Activated T-helper 2 cell treated with anti-CD3 and anti-CD28 coated beads, Interferon-gamma antibody, Interleukin-2, Interleukin-4, amounts not matched to agents 10 μg/mL and 5 μg/mL and 100 μg/mL, durations not matched to agents 14 hours and 24 hours and 36 hours (primary cell): ENCODE measurements around the gene TYW1B. TPM values are rescaled to one million over a fixed set of nuclear protein-coding genes. Genes with fewer than 3 reads are reported as not detected.
"Not testable (repeated sequence)": the region's sequence is repeated elsewhere in the genome, so short reads cannot be mapped to it uniquely, and the experiment has no call there.

ENCODE experiments used
- DNase-seq: peaks from one replicate; pipeline ENCODE4 v3.0.0; 2021; ENCODE audit warnings: low spot score
- H3K27ac Mint-ChIP-seq: one replicate; pipeline ENCODE4 v1.8.0; 2021; ENCODE audit warnings: mixed read lengths
- H3K27me3 Mint-ChIP-seq: one replicate; pipeline ENCODE4 v1.8.0; 2021; ENCODE audit warnings: low read depth, mixed read lengths
- H3K36me3 Mint-ChIP-seq: one replicate; pipeline ENCODE4 v1.8.0; 2021; ENCODE audit warnings: low read depth, mixed read lengths
- H3K4me1 Mint-ChIP-seq: one replicate; pipeline ENCODE4 v1.8.0; 2021; ENCODE audit warnings: low read depth, mixed read lengths
- H3K4me3 Mint-ChIP-seq: one replicate; pipeline ENCODE4 v1.8.0; 2021; ENCODE audit warnings: low read depth, mild to moderate bottlenecking, moderate library complexity, mixed read lengths
- H3K9me3 Mint-ChIP-seq: one replicate; pipeline ENCODE4 v1.8.0; 2021; ENCODE audit warnings: mixed read lengths
- intact Hi-C: fragments of 100-400 bp; cut with micrococcal nuclease; formaldehyde crosslinking; loops from one replicate; pipeline ENCODE4 v1.15.1; 2023
- total RNA-seq: library from RNA; stranded (reverse); gene quantifications from 2 replicates; pipeline ENCODE4 v1.2.3, GENCODE V29; 2022

The TYW1B gene
- total RNA-seq = 3.6 and 4.5 TPM in 2 replicates

GRCh38 chr7:72827839-72828591, at the start of gene TYW1B:
Gene TYW1B (minus strand): TSS chr7:72828200. CDS start chr7:72828075, 125 bp downstream.
- intact Hi-C loops = loop anchor here (5.0 kb wide), 1 partner anchor 94 kb away; no protein-coding TSS in a partner anchor
- H3K27me3 Mint-ChIP-seq, H3K9me3 Mint-ChIP-seq: not testable (repeated sequence)
- Mint-ChIP-seq H3K4me3 (peak within 1 kb of the TSS; percentile 99), H3K27ac (peak within 1 kb of the TSS; percentile 95), H3K4me1 (peaks cover 22% of the 10 kb centered on the region), H3K36me3 (peaks cover 23% of the 10 kb centered on the region)
- DNase-seq = peak; percentile 97

- H3K27ac Mint-ChIP-seq, H3K4me3 Mint-ChIP-seq, DNase-seq: not testable (repeated sequence)
Observed at GRCh38 chr7:72867591-72867990, 39.6 kb upstream of the TYW1B start.

GRCh38 chr7:72858846-72859400, 30.9 kb upstream of the TYW1B start:
- H3K27me3 Mint-ChIP-seq, intact Hi-C loops, H3K9me3 Mint-ChIP-seq, H3K36me3 Mint-ChIP-seq, H3K4me3 Mint-ChIP-seq, H3K4me1 Mint-ChIP-seq, DNase-seq, H3K27ac Mint-ChIP-seq: not testable (repeated sequence)

More at GRCh38 chr7:72867591-72867990, 39.6 kb upstream of the TYW1B start:
- H3K36me3 Mint-ChIP-seq, H3K9me3 Mint-ChIP-seq, intact Hi-C loops, H3K27me3 Mint-ChIP-seq, H3K4me1 Mint-ChIP-seq: not testable (repeated sequence)

- intact Hi-C loops, H3K4me3 Mint-ChIP-seq, H3K27ac Mint-ChIP-seq, H3K27me3 Mint-ChIP-seq, H3K9me3 Mint-ChIP-seq, H3K4me1 Mint-ChIP-seq, DNase-seq, H3K36me3 Mint-ChIP-seq: not testable (repeated sequence)
Observed at GRCh38 chr7:72857925-72858324, 29.9 kb upstream of the TYW1B start.

- H3K9me3 Mint-ChIP-seq, H3K36me3 Mint-ChIP-seq, H3K4me3 Mint-ChIP-seq, H3K27ac Mint-ChIP-seq, intact Hi-C loops, H3K27me3 Mint-ChIP-seq, H3K4me1 Mint-ChIP-seq, DNase-seq: not testable (repeated sequence)
Observed at GRCh38 chr7:72855261-72855660, 27.3 kb upstream of the TYW1B start.

- DNase-seq, H3K4me3 Mint-ChIP-seq, intact Hi-C loops, H3K36me3 Mint-ChIP-seq, H3K27me3 Mint-ChIP-seq, H3K27ac Mint-ChIP-seq, H3K9me3 Mint-ChIP-seq, H3K4me1 Mint-ChIP-seq: not testable (repeated sequence)
Observed at GRCh38 chr7:72852937-72853336, 24.9 kb upstream of the TYW1B start.

- H3K4me3 Mint-ChIP-seq, H3K9me3 Mint-ChIP-seq, intact Hi-C loops, DNase-seq, H3K27me3 Mint-ChIP-seq, H3K4me1 Mint-ChIP-seq, H3K27ac Mint-ChIP-seq, H3K36me3 Mint-ChIP-seq: not testable (repeated sequence)
Observed at GRCh38 chr7:72850746-72851145, 22.7 kb upstream of the TYW1B start.

- Mint-ChIP-seq H3K36me3 (peaks cover 21% of the 10 kb centered on the region), H3K9me3 (peaks cover 18% of the 10 kb centered on the region)
- intact Hi-C loops, H3K27me3 Mint-ChIP-seq, H3K4me1 Mint-ChIP-seq, H3K27ac Mint-ChIP-seq, H3K4me3 Mint-ChIP-seq, DNase-seq: not testable (repeated sequence)
Observed at GRCh38 chr7:72844146-72844545, 16.1 kb upstream of the TYW1B start.

GRCh38 chr7:72843166-72843565, 15.2 kb upstream of the TYW1B start:
- intact Hi-C loops, H3K27me3 Mint-ChIP-seq, H3K4me3 Mint-ChIP-seq, H3K27ac Mint-ChIP-seq, DNase-seq, H3K4me1 Mint-ChIP-seq: not testable (repeated sequence)
- peaks cover 28% of the 10 kb centered on the region for H3K36me3 Mint-ChIP-seq
- H3K9me3 Mint-ChIP-seq = peaks cover 18% of the 10 kb centered on the region

- DNase-seq, H3K27me3 Mint-ChIP-seq, H3K4me3 Mint-ChIP-seq, intact Hi-C loops, H3K27ac Mint-ChIP-seq, H3K4me1 Mint-ChIP-seq: not testable (repeated sequence)
- peaks cover 45% of the 10 kb centered on the region for H3K36me3 Mint-ChIP-seq
- peaks cover 18% of the 10 kb centered on the region for H3K9me3 Mint-ChIP-seq
Observed at GRCh38 chr7:72840966-72841511, 13.0 kb upstream of the TYW1B start.

GRCh38 chr7:72838315-72838714, 10.3 kb upstream of the TYW1B start:
- H3K27me3 Mint-ChIP-seq, intact Hi-C loops, DNase-seq, H3K4me3 Mint-ChIP-seq, H3K4me1 Mint-ChIP-seq, H3K27ac Mint-ChIP-seq: not testable (repeated sequence)
- H3K36me3 Mint-ChIP-seq = peaks cover 65% of the 10 kb centered on the region
- H3K9me3 Mint-ChIP-seq = peaks cover 18% of the 10 kb centered on the region

- DNase-seq, intact Hi-C loops, H3K27me3 Mint-ChIP-seq, H3K27ac Mint-ChIP-seq, H3K4me1 Mint-ChIP-seq, H3K4me3 Mint-ChIP-seq: not testable (repeated sequence)
- Mint-ChIP-seq H3K36me3 (peaks cover 75% of the 10 kb centered on the region), H3K9me3 (peaks cover 18% of the 10 kb centered on the region)
Observed at GRCh38 chr7:72837291-72837690, 9.3 kb upstream of the TYW1B start.

- intact Hi-C loops, H3K27me3 Mint-ChIP-seq, DNase-seq, H3K9me3 Mint-ChIP-seq: not testable (repeated sequence)
- H3K27ac Mint-ChIP-seq = peak overlapping the region; percentile 95
- H3K4me1 Mint-ChIP-seq = peaks cover 20% of the 10 kb centered on the region
- peak overlapping the region; percentile 99 for H3K4me3 Mint-ChIP-seq
- H3K36me3 Mint-ChIP-seq = peaks cover 41% of the 10 kb centered on the region
Observed at GRCh38 chr7:72830567-72830966, 2.6 kb upstream of the TYW1B start.
